ENCODE results near the gene S100A13. TPM values are rescaled to one million over a fixed set of nuclear protein-coding genes. Genes with fewer than 3 reads are reported as not detected.
"Not testable (repeated sequence)": the region's sequence is repeated elsewhere in the genome, so short reads cannot be mapped to it uniquely, and the experiment has no call there.

Gene S100A13
- total RNA-seq: 100 to 1,000 TPM; 118 to 192 (median 176) TPM

GRCh38 chr1:153626904-153627714, at the start of gene S100A13:
Gene S100A13 (minus strand): TSS chr1:153627505. CDS start chr1:153626472, 1,033 bp downstream.
- TF ChIP-seq, protein P1, sequence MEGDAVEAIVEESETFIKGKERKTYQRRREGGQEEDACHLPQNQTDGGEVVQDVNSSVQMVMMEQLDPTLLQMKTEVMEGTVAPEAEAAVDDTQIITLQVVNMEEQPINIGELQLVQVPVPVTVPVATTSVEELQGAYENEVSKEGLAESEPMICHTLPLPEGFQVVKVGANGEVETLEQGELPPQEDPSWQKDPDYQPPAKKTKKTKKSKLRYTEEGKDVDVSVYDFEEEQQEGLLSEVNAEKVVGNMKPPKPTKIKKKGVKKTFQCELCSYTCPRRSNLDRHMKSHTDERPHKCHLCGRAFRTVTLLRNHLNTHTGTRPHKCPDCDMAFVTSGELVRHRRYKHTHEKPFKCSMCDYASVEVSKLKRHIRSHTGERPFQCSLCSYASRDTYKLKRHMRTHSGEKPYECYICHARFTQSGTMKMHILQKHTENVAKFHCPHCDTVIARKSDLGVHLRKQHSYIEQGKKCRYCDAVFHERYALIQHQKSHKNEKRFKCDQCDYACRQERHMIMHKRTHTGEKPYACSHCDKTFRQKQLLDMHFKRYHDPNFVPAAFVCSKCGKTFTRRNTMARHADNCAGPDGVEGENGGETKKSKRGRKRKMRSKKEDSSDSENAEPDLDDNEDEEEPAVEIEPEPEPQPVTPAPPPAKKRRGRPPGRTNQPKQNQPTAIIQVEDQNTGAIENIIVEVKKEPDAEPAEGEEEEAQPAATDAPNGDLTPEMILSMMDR (IDR thresholded peaks at IDR 0.05): no peak
- no peak for DNase-seq (ENCODE audit: low spot score)
- ATAC-seq (ENCODE audit: low FRiP score): peak; percentile 67

- TF ChIP-seq, protein P1 (IDR thresholded peaks at IDR 0.05): no peak
- no peak for DNase-seq (ENCODE audit: low spot score)
Observed at GRCh38 chr1:153673511-153673910, 46.2 kb upstream of the S100A13 start.

GRCh38 chr1:153671628-153672353, 44.5 kb upstream of the S100A13 start:
- ATAC-seq (ENCODE audit: low FRiP score): peak; percentile 79
- not testable (repeated sequence) for DNase-seq (ENCODE audit: low spot score)

More at GRCh38 chr1:153673511-153673910, 46.2 kb upstream of the S100A13 start:
- no peak for ATAC-seq (ENCODE audit: low FRiP score)

DNA sequence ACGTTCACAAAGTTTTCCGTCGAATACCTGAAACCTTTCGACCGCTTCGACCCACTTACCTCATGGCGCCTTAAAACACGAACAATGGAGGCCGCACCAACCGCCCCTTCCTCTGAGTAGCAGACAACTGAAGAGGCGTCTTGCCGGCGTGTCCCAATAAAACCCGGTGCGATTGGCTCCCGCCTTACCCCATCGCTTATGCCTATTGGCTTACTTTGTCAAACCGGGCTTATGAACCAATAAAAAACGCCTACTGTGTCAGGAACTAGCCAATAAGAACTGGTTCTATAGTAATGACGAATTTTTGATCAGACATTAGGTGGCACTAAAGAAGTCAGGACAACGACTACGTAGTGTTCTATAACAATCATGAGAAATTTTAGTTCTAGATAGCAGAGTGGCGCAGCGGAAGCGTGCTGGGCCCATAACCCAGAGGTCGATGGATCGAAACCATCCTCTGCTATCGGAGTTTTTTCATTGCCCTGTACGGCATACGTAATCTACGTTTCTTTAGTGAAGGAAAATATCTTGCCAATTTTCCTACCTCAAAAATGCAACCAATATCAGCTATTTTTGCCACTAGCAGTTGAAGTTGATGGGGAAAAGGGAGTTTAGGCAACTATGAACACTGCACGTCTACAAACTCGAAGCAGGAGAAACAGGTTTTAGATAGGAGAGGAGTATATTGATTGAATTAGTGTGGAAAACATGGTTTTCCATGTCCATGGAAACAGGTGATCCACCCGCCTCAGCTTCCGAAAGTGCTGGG, 43.7 kb upstream of the S100A13 start, which contains the start of gene ILF2:
Gene ILF2, minus strand, starts transcription at position 135 of the 769 bp plus-strand sequence. Its CDS starts 71 bp downstream, at position 64.
- ATAC-seq (ENCODE audit: low FRiP score) (peak; percentile 97), DNase-seq (ENCODE audit: low spot score) (peak; percentile 95)
- TF ChIP-seq, protein P1 (IDR thresholded peaks at IDR 0.05): no peak

- TF ChIP-seq, protein P1 (IDR thresholded peaks at IDR 0.05): no peak
- DNase-seq (ENCODE audit: low spot score) (no peak), ATAC-seq (ENCODE audit: low FRiP score) (peak; percentile 17)
Observed at GRCh38 chr1:153670257-153670858, 43.1 kb upstream of the S100A13 start.

- TF ChIP-seq, protein P1 (IDR thresholded peaks at IDR 0.05): no peak
- DNase-seq (ENCODE audit: low spot score): no peak
- ATAC-seq (ENCODE audit: low FRiP score): no peak
Observed at GRCh38 chr1:153669606-153670005, 42.3 kb upstream of the S100A13 start.

DNA sequence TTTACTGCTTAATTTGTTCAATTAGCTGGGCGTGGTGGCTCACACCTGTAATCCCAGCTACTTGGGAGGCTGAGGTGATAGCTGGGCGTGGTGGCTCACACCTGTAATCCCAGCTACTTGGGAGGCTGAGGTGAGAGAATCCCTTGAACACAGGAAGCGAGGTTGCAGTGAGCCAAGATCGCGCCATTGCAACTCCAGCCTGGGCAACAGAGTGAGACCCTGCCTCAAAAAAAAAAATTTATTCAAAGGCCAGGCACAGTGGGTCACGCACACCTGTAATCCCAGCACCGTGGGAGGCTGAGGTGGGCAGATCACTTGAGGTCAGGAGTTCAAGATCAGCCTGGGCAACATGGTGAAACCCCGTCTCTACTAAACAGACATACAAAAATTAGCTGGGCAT, 41.4 kb upstream of the S100A13 start:
- DNase-seq (ENCODE audit: low spot score); ATAC-seq (ENCODE audit: low FRiP score): not testable (repeated sequence)
